ENCODE measurements around the gene CDC6.

- TF ChIP-seq CTCF (conservative IDR thresholded peaks at IDR 0.05) (no peak), EZH2 (IDR thresholded peaks at IDR 0.05; ENCODE audit: low read depth) (no peak)
Observed at GRCh38 chr17:40345161-40345993, 57.7 kb downstream of the CDC6 start.
